Gastroesophageal sphincter (tissue), 4 donors: ENCODE measurements around the gene SHISAL2A. TPM values are rescaled to one million over a fixed set of nuclear protein-coding genes. Genes with fewer than 3 reads are reported as not detected.

Source experiments
- ATAC-seq: fragments of 150-250 bp; one replicate; pipeline ENCODE4 v1.9.1; 2016; ENCODE audit warnings: mild to moderate bottlenecking, moderate library complexity
- H3K27ac ChIP-seq, 4 donors: fragments of 200-600 bp; sonication (generic) in 3 of 4; 1 replicate in 3 of 4; 2 replicates in 1 of 4; pipeline ENCODE4 v1.5.1; 2016 to 2019
- H3K27me3 ChIP-seq: fragments of 200-600 bp; sonication (generic); one replicate; pipeline ENCODE4 v1.5.1; 2019
- H3K36me3 ChIP-seq, 2 donors: fragments of 200-600 bp; sonication (generic); one replicate each; pipeline ENCODE4 v1.5.1; 2019; ENCODE audit warnings: control low read depth in 1 of 2
- H3K4me1 ChIP-seq, 3 donors: fragments of 200-600 bp; sonication (generic); 1 replicate in 2 of 3; 2 replicates in 1 of 3; pipeline ENCODE4 v1.5.1; 2016 to 2019; ENCODE audit warnings: control low read depth in 2 of 3
- H3K4me3 ChIP-seq, 2 donors: fragments of 200-600 bp; sonication (generic); one replicate each; pipeline ENCODE4 v1.5.1; 2019; ENCODE audit warnings: mild to moderate bottlenecking in 1 of 2, moderate library complexity in 1 of 2
- H3K9me3 ChIP-seq, 3 donors: fragments of 200-600 bp; sonication (generic); one replicate each; pipeline ENCODE4 v1.5.1; 2017 to 2019; ENCODE audit warnings: control low read depth in 2 of 3
- EP300 ChIP-seq: sonication (generic); formaldehyde crosslinking; IDR thresholded peaks from one replicate; pipeline ENCODE4 v1.6.1; 2017; ENCODE audit warnings: antibody characterized with exemption, mild to moderate bottlenecking
- POLR2A ChIP-seq, 2 donors: fragments of 450-650 bp; IDR thresholded peaks; one replicate each; pipeline ENCODE4 v1.6.1; 2017; ENCODE audit warnings: antibody characterized with exemption in 2 of 2, mild to moderate bottlenecking in 2 of 2, moderate library complexity in 1 of 2
- POLR2AphosphoS5 ChIP-seq: sonication (generic); formaldehyde crosslinking; IDR thresholded peaks from one replicate; pipeline ENCODE4 v1.6.1; 2017; ENCODE audit warnings: antibody characterized with exemption
- WGBS, 2 donors: methylation state at CpG; one replicate each; pipeline ENCODE4 v1.1.5; 2018; ENCODE audit warnings: low coverage in 1 of 2; 5-methylcytosine and 5-hydroxymethylcytosine counted together
- total RNA-seq, 4 donors: library from RNA; depleted of rRNA; stranded (reverse); fragments of >200 nt; gene quantifications; one replicate each; pipeline ENCODE4 v1.1.0, GENCODE V29; 2016
- TF ChIP-seq, protein P1 (sequence below), 4 experiments: fragments of 200-600 bp in 2 of 4; fragments of 450-650 bp in 2 of 4; sonication (generic) in 1 of 4; IDR thresholded peaks; one replicate each; pipeline ENCODE4 v1.5.1; 2017 to 2019; ENCODE audit warnings: antibody characterized with exemption in 4 of 4, mild to moderate bottlenecking in 2 of 4, moderate library complexity in 2 of 4

Gene SHISAL2A
- total RNA-seq = not detected

DNA sequence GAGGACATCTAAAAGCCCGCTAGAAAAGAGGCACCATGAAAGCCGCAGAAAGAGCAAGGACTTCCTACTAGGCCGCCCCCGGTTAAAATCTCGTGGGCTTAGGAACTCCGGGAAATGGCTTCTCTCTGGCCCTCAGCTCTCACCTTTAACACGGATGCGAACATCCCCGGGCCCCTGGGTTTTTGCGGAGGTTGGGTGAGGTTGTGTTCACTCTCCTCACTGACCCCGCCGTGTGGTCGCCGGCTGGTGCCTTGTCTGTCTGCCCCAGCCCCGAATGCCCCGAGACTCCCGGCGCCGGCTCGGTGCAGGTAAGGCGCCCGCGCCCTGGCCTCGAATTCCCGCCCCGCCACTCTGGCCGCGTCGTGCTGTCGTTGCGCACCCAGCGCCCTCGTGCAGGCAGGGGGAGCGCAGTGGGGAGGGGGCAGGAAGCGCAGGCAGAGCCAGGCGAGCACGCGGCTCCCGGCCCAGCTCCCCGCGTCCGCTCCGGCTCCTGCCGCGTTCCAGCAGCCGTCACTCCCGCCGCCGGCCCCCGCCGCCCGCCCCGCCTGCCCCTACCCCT, at the start of gene SHISAL2A:
Gene SHISAL2A (plus strand): TSS at position 437 of the 559 bp plus-strand sequence. CDS start 326 bp downstream, outside the sequence.
- no peaks in the 10 kb centered on the region for H3K36me3 ChIP-seq
- ATAC-seq = peak; percentile 61
- peaks cover 0 to 14% (median 7%) of the 10 kb centered on the region in 3 donors for H3K4me1 ChIP-seq
- peak within 1 kb of the TSS; percentile 19 to 57 for H3K4me3 ChIP-seq
- peaks cover 36% of the 10 kb centered on the region for H3K27me3 ChIP-seq
- H3K27ac ChIP-seq = peak within 1 kb of the TSS in 1 of 4 donors; percentile 16
- no peaks in the 10 kb centered on the region for H3K9me3 ChIP-seq
- TF ChIP-seq POLR2A (IDR thresholded peaks at IDR 0.05) (no peak), POLR2AphosphoS5 (no peak), EP300 (no peak)
- TF ChIP-seq, protein P1, sequence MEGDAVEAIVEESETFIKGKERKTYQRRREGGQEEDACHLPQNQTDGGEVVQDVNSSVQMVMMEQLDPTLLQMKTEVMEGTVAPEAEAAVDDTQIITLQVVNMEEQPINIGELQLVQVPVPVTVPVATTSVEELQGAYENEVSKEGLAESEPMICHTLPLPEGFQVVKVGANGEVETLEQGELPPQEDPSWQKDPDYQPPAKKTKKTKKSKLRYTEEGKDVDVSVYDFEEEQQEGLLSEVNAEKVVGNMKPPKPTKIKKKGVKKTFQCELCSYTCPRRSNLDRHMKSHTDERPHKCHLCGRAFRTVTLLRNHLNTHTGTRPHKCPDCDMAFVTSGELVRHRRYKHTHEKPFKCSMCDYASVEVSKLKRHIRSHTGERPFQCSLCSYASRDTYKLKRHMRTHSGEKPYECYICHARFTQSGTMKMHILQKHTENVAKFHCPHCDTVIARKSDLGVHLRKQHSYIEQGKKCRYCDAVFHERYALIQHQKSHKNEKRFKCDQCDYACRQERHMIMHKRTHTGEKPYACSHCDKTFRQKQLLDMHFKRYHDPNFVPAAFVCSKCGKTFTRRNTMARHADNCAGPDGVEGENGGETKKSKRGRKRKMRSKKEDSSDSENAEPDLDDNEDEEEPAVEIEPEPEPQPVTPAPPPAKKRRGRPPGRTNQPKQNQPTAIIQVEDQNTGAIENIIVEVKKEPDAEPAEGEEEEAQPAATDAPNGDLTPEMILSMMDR (IDR thresholded peaks at IDR 0.05) = no peak
- no CpG with 5 or more reads among the region's 53 CpGs for WGBS, 2 donors

DNA sequence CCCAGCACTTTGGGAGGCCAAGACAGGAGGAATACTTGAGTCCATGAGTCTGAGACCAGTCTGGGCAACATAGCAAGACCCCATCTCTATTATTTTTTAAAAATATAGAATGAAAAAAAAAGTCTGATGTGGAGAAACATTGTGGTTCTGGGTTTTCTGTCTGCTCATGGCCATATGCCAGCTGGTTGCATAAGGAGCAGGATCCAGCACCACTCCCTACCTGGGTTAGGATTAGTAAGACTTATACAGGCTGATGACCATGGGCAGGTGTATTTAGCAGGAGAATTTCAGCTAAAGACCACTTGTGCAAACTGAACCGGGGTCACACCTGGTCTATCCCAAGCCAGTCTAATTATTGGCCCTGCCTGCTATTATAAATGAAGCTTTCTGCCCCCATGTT, 47.5 kb upstream of the SHISAL2A start:
- no peaks in the 10 kb centered on the region for H3K4me1 ChIP-seq
- H3K36me3 ChIP-seq = no peaks in the 10 kb centered on the region
- TF ChIP-seq, protein P1 (IDR thresholded peaks at IDR 0.05) = no peak
- no peak for TF ChIP-seq EP300
- TF ChIP-seq POLR2AphosphoS5 = no peak
- TF ChIP-seq POLR2A (IDR thresholded peaks at IDR 0.05) = no peak
- no peak overlapping the region for H3K27ac ChIP-seq
- no peaks in the 10 kb centered on the region for H3K9me3 ChIP-seq
- ATAC-seq = no peak
- no peaks in the 10 kb centered on the region for H3K27me3 ChIP-seq
- WGBS, 2 donors = 100% methylated on average over 1 of the region's 1 CpG; no CpG with 5 or more reads in 1 of the 2 donors
- H3K4me3 ChIP-seq = no peak overlapping the region

DNA sequence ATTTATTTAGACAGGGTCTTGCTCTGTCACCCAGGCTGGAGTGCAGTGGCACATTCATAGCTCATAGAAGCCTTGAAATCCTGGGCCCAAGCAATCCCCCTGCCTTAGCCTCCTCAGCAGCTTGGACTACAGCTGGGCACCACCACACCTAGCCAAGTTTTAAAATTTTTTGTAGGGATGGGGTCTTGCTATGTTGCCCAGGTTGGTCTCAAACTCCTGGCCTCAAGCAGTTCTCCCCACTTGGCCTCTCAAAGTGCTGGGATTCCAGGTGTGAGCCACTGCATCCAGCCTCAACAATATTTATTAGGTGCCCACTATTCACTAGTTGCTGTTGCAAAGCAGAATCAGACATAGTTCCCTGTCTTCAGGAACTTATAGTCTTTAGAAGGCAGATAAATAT, 44.9 kb upstream of the SHISAL2A start:
- Histone ChIP-seq H3K9me3 (no peaks in the 10 kb centered on the region), H3K4me3 (no peak overlapping the region), H3K27ac (no peak overlapping the region), H3K4me1 (no peaks in the 10 kb centered on the region), H3K36me3 (no peaks in the 10 kb centered on the region), H3K27me3 (no peaks in the 10 kb centered on the region)
- no peak for ATAC-seq
- no peak for TF ChIP-seq POLR2A (IDR thresholded peaks at IDR 0.05)
- TF ChIP-seq POLR2AphosphoS5 = no peak
- TF ChIP-seq EP300 = no peak
- TF ChIP-seq, protein P1 (IDR thresholded peaks at IDR 0.05) = no peak

DNA sequence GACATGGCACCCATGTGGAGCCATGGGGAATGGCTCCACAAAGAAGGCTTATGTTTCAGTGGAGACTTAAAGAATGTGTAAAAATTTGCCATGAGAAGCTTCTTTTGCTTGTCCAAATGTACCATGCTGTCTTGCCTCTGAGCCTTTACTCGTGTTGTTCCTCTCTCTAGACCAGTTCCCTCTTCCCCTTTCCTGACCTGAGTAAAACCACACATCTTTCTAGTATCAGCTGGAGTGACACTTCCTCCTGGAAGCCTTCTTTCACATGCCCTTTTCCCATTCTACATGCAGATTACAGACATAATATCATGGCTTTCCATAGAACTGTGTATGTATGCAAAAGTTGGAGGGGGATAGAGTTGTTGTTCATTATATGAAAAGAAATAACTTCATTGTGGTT, 44.4 kb upstream of the SHISAL2A start:
- Histone ChIP-seq H3K36me3 (no peaks in the 10 kb centered on the region), H3K4me1 (no peaks in the 10 kb centered on the region), H3K27me3 (no peaks in the 10 kb centered on the region), H3K27ac (no peak overlapping the region), H3K9me3 (no peaks in the 10 kb centered on the region), H3K4me3 (no peak overlapping the region)
- 50 to 63% methylated on average over 1 of the region's 1 CpG for WGBS, 2 donors
- ATAC-seq = no peak
- TF ChIP-seq POLR2AphosphoS5 = no peak
- no peak for TF ChIP-seq POLR2A (IDR thresholded peaks at IDR 0.05)
- TF ChIP-seq, protein P1 (IDR thresholded peaks at IDR 0.05) = no peak
- no peak for TF ChIP-seq EP300

DNA sequence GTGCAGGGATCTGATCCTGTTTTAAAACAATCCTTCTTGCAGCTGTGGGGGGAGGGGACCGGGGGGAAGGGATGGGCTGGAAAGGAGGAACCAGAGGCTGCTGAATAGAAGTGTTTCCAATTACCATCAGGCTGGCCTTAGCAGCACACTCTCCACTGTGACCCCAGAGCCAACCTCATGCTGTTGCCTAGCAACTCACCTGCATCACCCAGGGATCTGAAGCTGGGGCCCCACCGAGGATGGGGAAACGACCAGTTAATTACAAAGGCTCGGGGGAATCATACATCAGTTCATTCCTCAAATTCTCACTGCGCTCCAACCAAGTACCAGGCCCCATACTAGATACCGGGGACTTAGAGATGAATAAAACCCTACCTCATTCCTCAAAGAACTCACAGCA, 42.7 kb upstream of the SHISAL2A start:
- no peaks in the 10 kb centered on the region for H3K36me3 ChIP-seq
- WGBS, 2 donors = 45 to 100% methylated on average over 2 to 6 of the region's 6 CpGs
- ATAC-seq = no peak

More for the DNA sequence above, 42.7 kb upstream of the SHISAL2A start:
- TF ChIP-seq, protein P1 (IDR thresholded peaks at IDR 0.05) = no peak
- TF ChIP-seq EP300 (no peak), POLR2A (IDR thresholded peaks at IDR 0.05) (no peak), POLR2AphosphoS5 (no peak)
- H3K4me3 ChIP-seq = no peak overlapping the region
- H3K27ac ChIP-seq = no peak overlapping the region
- H3K4me1 ChIP-seq = no peaks in the 10 kb centered on the region
- no peaks in the 10 kb centered on the region for H3K27me3 ChIP-seq
- H3K9me3 ChIP-seq = no peaks in the 10 kb centered on the region
